ENCODE measurements around the gene CTBP2. TPM values are rescaled to one million over a fixed set of nuclear protein-coding genes. Genes with fewer than 3 reads are reported as not detected.

The CTBP2 gene
- 10 to 100 TPM; 88.3 to 90.6 (median 90.0) TPM for polyA plus RNA-seq (ENCODE audit: insufficient read length in 4 of 4)

DNA sequence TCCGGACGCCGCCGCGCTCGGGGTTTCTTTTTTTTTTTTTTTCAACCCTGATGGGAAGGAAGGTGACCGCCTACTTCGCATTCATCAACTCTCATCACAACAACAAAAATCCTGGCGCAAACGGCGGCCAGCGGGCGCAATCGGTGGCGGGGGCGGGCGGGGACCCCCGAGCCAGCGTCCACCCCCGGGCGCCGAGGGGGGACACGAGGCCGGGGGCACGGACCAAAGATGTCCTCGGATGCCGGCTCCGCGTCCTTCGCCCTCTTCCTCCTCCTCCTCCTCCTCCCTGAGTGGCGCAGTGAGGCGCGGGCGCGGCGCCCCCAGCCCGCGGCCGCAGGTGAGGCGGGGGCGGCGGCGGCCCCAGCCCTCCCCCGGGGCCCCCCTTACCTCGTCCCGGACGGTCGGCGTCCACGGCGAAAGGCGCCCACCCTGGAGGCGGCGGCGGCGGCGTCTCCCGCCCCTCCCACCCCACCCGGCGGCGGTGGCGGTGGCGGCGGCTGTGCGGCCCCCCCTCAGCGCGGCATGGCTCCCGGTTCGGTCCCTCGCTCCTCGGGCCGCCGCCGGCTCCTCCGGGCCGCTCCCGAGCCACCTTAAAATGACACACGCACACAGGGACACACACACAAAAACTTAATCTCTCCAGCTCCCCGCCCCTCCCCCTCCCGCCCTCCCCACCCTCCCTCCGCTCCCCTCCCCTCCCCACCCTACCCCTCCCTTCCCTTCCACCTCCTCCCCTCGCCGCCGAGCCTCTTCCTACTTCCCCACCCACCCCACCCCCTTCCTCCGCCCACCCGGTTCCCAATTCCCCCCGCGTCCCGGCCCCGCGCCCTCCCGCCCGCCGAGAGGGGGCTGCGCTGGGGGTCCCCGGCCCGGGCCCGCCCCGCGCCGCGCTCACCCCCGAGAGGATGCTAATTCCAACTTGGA, at the start of gene CTBP2:
Gene CTBP2, minus strand, starts transcription at position 632 of the 924 bp plus-strand sequence.
- DNase-seq (ENCODE audit: low read depth in 4 of 4, low spot score in 3 of 4) = no peak

DNA sequence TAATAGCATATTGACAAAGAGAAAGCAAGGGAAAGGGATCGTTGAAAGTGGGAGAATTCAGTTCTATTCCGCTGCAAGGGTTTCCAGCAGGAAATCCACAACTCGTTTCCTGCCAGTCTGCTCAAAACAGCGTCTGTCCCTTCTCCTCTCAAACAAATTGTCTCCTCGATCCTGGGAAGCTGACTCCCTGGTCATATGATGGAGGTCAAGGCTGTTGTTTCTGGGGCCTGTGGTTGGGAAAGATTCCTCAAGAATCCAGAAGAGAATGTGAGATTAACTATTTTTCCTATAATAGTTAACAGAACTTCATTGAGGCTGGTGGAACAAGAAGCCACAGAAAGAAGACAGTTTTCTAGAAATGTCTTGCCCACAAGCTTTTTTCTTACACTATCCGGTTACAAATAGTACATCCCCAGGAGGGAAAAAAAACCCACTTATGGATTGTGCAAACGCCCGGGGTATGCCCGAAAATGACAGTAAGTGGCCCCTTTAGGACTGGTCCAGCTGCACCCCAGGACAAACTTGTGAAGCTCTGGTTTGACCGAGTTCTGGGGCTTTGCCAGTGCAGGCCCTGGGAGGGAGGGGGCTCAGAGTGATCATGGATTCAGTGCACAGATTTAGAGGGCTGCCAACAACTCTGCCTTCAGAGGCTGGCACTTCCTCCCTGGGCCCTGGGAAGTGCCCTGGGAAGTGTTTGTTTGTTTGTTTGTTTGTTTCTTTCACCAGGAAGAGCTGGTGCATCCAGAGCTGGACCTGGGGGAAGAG, 49.4 kb upstream of the CTBP2 start:
- no peak for DNase-seq (ENCODE audit: low read depth in 4 of 4, low spot score in 3 of 4)

DNA sequence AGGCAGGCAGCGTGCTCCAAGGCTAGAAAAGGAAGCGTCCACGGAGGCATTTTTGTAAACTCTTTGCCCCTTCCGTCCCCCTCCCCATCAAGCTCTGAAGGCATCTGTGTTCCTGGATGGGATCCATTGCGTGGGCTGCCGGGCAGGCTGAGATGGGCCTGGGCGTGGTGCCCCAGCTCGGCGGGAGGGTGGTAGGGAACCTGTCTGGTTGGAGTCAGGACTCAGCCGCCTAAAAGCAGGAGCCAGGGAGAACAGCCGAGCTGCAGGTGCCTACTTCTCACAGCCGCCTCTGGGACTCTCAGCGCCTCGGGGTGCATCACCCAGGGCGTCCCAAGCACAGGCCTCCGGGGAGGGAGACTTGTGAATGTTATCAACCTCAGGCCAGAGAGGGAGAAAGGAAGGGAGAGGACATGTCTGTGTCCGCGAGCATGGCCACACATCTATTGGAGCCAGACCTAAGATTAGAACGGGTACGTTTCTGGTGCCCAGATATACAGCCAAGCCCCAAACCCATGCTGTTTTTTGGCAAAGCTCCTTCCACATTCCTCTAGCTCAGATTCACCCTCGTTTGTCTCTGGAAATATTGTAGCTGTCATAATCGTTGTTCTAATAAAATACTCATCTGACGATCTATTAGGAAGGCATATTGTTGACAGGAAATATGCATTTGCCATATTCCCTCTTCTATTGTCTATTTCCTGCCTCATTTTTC, 48.6 kb upstream of the CTBP2 start:
- DNase-seq (ENCODE audit: low read depth in 4 of 4, low spot score in 3 of 4) = no peak

DNA sequence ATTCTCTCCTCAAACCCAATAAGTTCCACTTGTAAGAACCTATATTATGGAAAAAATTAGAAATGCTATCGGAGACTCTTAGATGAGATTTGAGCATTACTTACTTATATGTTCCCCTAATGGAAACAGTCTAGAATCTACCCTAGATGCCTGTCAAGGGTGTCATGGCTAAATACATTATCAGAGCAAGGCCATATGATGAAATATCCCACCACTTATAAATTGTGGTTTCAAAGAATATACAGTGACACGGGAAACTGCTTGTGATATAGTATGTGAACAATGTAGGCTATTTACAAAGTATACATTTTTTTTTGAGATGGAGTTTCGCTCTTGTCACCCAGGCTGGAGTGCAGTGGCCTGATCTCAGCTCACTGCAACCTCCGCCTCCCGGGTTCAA, 46.3 kb upstream of the CTBP2 start:
- DNase-seq (ENCODE audit: low read depth in 4 of 4, low spot score in 3 of 4) = no peak

DNA sequence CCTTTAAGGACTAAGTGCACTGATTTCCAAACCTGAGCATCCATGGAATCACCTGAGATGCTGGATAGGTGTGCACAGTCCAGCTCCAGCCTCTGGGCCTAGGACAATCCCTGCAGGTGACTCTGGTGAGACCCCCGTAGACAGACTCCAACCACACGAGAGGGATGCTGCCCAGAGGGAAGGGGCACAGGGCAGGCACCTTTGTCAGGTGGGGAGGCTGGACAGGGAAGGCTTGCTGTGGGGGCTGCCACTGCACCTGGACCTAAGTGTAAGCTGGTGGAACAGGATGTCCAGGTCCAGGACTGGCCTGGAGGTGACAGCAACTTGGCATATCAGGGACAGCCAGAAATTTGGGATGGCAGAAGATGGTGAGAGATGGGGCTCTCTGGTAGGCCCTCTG, 45.1 kb upstream of the CTBP2 start:
- DNase-seq (ENCODE audit: low read depth in 4 of 4, low spot score in 3 of 4) = no peak

DNA sequence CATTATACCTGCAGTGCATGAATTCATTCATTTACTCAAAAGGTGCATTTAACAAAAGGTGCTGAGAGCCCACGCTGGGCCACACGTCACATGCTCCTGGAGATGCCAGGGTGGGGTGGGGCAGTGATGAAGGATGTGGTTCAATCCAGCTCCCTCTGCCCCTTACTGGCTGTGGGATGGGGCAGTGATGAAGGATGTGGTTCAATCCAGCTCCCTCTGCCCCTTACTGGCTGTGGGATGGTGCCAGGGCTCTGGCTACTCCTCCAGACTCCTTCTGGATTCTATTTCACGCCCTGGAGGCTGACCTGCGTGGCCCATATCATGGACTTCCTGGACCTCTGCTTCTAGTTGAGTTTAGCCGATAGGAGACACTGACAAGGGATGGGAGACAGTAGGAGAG, 44.0 kb upstream of the CTBP2 start:
- no peak for DNase-seq (ENCODE audit: low read depth in 4 of 4, low spot score in 3 of 4)

DNA sequence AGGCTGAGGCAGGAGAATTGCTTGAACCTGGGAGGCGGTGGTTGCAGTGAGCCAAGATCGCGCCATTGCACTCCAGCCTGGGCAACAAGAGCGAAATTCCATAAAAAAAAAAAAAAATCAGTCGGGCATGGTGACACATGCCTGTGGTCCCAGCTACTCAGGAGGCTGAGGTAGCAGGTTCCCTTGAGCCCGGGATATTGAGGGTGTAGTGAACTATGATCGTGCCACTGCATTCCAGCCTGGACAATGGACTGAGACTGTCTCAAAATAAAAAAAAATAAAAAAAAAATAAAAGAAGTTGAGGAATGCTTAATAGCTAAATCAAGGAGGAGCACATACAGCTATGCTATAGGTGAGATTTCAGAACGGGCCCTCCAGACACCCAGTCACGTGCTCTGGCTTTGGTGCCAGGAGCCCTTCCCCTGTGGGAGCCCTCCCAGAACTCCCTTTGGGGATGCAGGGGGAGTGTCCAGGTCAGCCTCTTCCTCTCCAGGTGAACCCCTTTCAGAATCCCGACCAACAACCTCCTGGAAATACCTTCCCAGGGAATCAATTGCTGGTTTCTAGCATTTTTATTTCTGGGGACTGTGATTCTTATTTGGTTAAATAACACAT, 42.9 kb upstream of the CTBP2 start:
- no peak for DNase-seq (ENCODE audit: low read depth in 4 of 4, low spot score in 3 of 4)

DNA sequence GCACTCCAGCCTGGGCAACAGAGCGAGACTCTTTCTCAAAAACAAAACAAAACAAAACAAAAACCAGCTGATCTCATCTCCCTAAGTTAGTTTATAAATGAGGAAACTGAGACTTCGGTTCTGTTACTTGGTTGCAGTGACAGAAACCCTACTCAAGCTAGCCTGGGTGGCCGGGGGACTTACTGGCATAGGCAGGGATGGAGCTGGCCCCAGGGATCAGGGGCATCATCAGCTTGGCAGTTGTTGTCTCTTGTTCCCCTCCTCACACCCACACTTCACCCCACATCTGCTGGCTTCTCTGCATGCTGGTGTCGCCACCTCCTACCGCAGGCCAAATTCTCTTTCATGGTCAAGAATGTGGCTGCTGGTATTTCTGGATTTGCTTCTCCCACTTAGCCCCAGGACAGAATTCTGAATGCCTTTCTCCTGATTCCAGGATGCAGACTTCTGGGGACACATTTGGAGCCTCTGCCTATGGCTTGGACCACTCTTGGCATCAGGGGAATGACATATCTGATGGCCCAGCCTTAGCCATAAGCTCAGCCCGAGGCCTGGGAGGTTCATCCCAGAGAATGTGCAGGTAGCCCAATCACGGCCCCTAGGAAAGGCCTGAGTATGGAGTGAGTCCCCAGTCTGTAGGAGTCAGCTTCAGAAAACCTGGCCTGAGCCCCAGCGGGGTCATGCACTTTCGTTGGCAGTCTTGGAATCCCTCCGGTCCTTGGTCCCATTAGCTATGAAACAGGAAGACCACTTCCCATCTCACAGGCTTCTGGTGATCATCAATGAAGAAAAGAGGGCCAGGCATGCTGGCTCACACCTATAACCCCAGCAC, 41.6 kb upstream of the CTBP2 start:
- DNase-seq (ENCODE audit: low read depth in 4 of 4, low spot score in 3 of 4) = no peak

DNA sequence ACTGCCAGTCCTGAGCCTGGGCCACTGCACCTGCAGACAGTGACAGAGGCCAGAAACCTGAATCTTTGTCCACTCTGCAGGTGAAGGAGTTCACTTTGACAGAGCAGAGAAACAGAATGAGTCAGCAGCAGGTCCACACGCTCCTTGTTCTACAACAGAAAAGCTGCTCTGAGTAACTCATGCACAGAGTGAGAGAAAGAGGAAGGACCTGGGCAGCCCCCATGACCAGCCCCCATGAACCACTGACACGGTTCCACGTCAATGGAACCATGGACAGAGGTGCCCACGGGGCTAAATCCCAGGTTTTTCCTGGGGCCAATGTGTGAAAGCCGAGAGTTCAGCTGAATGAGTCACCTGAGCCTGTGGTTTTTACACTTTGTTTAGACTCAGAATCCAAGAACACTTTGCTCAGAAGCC, 40.8 kb upstream of the CTBP2 start:
- DNase-seq (ENCODE audit: low read depth in 4 of 4, low spot score in 3 of 4) = no peak

DNA sequence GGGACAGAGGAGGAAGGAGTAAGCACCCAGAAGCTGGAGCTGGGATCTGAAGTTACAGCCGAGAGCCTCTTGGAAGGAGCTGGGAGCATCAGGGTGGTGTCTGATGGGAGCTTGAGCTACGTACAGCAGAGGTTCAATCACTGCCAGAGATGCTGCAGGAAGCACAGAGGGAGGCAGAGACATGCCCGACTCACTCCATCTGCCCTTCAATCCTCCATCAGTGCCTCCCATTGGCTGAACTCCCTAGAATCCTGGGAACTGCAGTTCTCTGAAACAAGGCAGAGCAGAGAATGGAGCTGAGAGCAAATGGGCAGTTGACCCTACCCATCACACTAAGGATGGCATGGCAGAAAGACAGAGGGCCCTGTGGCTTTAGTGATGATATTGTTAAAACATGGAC, 40.0 kb upstream of the CTBP2 start:
- no peak for DNase-seq (ENCODE audit: low read depth in 4 of 4, low spot score in 3 of 4)

DNA sequence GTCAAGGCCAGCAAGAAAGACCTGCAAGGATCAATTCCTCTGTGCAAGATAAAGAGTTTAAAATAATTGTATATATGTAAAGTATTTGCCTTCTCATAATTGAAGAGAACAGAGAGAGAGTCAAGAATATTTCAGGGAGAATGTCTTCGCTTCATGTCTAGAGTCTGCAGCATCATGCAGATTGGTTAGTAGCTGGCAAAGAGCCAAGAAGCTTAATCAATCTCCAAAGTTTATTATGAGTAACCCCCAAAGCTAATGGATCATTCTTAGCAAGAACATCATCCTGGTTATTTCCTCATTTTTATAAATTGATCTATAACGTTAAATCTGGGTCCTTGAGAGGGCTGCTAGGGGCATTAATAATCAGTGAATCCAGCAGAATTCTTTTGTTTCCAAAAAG, 38.9 kb upstream of the CTBP2 start:
- no peak for DNase-seq (ENCODE audit: low read depth in 4 of 4, low spot score in 3 of 4)

DNA sequence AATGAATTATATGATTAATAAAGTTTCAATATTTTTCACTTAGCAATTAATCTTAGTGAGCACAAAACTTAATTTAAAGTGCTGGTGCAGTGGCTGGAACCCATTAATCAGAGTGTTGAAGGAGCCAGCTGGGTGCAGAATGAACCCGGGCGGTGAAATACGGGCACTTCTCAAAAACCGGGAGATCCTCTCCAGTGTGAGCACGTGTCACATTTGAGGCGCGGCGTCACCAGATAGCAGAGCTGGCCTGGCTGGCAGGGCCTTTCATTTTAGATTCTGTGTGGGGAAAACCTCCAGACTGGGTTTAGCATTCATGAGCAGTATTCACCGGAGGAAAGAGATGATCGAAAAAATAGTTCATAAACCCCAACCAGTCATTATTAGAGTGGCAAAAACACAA, 34.5 kb upstream of the CTBP2 start:
- no peak for DNase-seq (ENCODE audit: low read depth in 4 of 4, low spot score in 3 of 4)

DNA sequence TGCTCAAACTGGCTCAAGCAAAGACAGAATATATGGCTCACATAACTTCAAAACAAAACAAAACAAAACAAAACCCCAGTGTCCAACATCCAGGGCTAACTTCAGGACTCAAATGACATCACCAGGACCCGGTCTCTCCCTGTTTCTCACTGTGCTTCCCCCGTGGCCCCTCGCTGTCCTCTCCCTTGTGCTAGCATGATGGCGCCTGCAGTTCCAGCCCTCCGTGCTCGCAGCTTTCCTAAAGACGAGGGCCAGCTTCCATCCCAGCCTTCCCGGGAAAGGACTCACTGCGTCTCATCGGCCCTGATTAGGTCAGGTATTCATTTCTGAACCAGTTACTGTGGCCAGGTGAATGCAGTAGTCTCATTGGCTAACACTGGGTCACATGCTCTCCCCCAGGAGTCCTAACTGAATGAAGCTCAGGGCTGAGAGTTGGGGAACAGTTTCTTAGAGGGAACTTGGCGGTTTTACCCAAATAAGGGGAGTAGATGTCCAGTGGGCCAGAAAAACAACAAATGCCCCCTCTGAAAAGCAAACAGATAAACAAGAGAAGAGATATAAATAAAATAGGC, 33.0 kb upstream of the CTBP2 start:
- DNase-seq (ENCODE audit: low read depth in 4 of 4, low spot score in 3 of 4) = no peak

DNA sequence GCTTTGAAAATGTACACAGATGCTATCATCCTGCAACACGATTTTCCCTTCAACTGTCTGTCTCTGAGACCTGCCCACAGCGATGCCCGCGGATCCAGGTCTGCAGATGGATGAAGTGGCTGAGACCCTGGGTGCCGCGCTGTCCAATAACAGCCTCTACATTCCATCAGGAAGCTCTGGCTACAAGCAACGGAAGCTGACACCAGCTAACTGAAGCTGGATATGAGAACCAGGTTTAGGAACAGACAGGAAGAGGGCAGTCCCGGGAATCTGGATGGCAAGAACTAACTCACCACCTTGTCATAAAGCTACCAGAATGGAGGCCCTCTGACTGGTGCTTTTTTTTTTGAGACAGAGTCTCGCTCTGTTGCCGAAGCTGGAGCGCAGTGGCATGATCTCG, 32.3 kb upstream of the CTBP2 start:
- DNase-seq (ENCODE audit: low read depth in 4 of 4, low spot score in 3 of 4) = no peak

DNA sequence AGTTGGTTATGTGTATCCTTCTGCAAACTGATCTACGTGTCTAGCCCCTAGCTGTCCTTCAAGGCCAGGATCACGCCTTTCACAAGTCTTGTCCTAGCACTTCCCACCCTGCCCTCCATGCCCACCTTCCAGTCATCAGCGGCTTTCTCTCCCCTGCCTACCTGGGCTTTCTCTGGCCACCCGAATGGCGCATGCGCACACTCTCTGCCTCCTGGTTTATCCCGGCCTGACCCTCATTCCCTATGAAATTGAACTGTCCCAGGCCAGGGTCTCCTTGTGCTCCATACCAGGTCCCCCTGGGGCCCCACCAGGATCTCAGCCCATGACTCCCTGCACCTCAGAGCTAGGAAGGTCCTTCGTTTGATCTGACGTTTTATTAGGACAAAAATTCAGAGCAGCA, 31.6 kb upstream of the CTBP2 start:
- DNase-seq (ENCODE audit: low read depth in 4 of 4, low spot score in 3 of 4) = no peak

DNA sequence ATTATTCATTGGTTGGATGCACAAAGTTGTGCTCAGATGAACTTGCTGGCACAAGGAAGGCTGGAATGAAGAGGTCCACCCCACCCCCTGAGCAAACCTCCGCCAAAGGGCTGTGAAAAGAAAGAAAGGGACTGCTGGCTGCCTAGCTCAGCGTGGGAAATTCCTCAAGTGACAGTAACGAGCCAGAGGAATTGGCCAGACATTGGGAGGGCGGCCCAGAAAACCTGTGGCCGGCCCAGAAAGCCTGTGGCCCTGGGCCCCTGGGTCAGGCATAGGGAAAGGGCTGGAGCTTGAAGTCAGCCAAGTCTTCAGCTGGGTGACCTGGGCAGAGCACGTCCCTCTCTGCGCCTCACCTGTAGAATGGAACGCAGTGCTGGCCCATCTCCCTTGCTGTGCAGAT, 30.6 kb upstream of the CTBP2 start:
- no peak for DNase-seq (ENCODE audit: low read depth in 4 of 4, low spot score in 3 of 4)

DNA sequence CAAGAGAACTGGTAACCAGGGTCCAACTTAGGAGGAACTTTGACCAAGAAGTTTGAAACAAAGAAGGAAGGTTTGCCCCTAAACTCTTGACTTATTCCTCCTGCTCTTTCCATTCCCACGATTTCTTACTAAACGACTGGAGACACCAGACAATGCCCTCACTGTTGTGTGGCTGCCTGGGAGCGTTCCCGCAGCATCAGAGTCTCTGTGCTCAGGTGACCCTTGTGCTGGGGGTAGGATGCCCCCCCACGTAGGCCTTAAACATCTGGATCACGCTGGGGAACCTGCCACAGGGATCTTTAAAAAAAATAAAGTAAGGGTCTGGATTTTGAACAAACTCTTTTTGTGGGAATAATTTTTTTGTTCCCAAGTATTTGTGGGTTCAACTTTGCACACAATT, 30.1 kb upstream of the CTBP2 start:
- no peak for DNase-seq (ENCODE audit: low read depth in 4 of 4, low spot score in 3 of 4)

DNA sequence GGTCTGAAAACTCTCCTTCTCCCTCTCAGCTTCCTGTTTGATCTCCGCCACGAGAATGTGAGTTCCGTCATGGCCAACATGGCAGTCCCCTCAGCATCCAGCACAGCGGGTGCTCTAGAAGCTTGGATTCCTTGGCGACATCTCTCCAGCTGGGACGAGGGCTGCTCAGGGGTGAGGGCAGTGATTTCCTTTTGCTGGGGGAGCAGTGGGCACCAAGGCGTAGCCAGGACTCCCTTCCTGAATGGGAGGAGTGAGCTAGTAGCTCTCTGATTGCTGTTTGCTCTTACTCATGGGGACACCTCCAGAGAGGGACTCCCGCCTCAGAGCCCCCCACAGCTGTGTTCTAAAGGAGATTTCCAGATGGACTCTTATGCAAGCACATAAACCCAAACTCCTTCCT, 28.8 kb upstream of the CTBP2 start:
- DNase-seq (ENCODE audit: low read depth in 4 of 4, low spot score in 3 of 4) = no peak
